BJ (cell line): ENCODE data around the gene TMEM170A. TPM values are rescaled to one million over a fixed set of nuclear protein-coding genes. Genes with fewer than 3 reads are reported as not detected.

Experiments used
- CTCF ChIA-PET: fragments of 350-600 bp; formaldehyde crosslinking; extraction: SDS; loops from one replicate; lab custom pipeline; 2021; ENCODE audit warnings: antibody characterized with exemption, inconsistent platforms; lab: Yijun Ruan, JAX
- POLR2A ChIA-PET: fragments of 300-600 bp; sonication (Branson Sonifier 250); formaldehyde crosslinking; extraction: SDS; loops from one replicate; lab custom pipeline; 2021; ENCODE audit warnings: antibody characterized with exemption; lab: Charles Lee
- DNase-seq: peaks from one replicate; pipeline ENCODE4 v3.0.0-alpha.2; 2011; ENCODE audit warnings: low read depth
- H3K27me3 ChIP-seq: 2 replicates; pipeline ENCODE4 v1.6.0; 2011; ENCODE audit warnings: low read length; ENCODE audit not compliant: control insufficient read depth, insufficient read depth
- H3K36me3 ChIP-seq: 2 replicates; pipeline ENCODE4 v1.5.1; 2011; ENCODE audit warnings: low read length; ENCODE audit not compliant: control insufficient read depth, insufficient read depth
- H3K4me3 ChIP-seq: 2 replicates; pipeline ENCODE4 v1.5.1; 2011; ENCODE audit warnings: low read depth, mild to moderate bottlenecking, control low read depth, low read length
- CTCF ChIP-seq: IDR thresholded peaks from 2 replicates; pipeline ENCODE4 v1.5.1; 2011; ENCODE audit warnings: low read depth, mild to moderate bottlenecking, control low read depth, inconsistent platforms, low read length, moderate library complexity; ENCODE audit not compliant: insufficient read depth
- polyA plus RNA-seq: library from polyadenylated mRNA; depleted of rRNA; stranded (reverse); fragments of >200 nt; gene quantifications from 2 replicates; pipeline ENCODE4 v1.2.3, GENCODE V29; 2011

Gene TMEM170A
- polyA plus RNA-seq, 1 experiment, result 5.2 TPM

GRCh38 chr16:75485230-75486013, 20.9 kb upstream of the TMEM170A start:
- ChIA-PET CTCF (interaction anchor here (0.8 to 2.7 kb wide), 4 partner anchors 9 to 20 kb away, joined by 3 to 10 read pairs (median 3); no protein-coding TSS in a partner anchor), POLR2A (no interaction called here)
- TF ChIP-seq CTCF, result no peak

GRCh38 chr16:75483222-75483621, 18.7 kb upstream of the TMEM170A start:
- ChIA-PET POLR2A (no interaction called here), CTCF (interaction anchor here (1.2 to 1.7 kb wide), 2 partner anchors 11 to 138 kb away, joined by 3 to 5 read pairs; no protein-coding TSS in a partner anchor)
- no peak for DNase-seq

More at GRCh38 chr16:75485230-75486013, 20.9 kb upstream of the TMEM170A start:
- Histone ChIP-seq H3K36me3 (no peaks in the 10 kb centered on the region), H3K4me3 (no peak overlapping the region), H3K27me3 (no peaks in the 10 kb centered on the region; the same call in 1 of the 2 replicates)
- no peak for DNase-seq

GRCh38 chr16:75482434-75483205, 18.1 kb upstream of the TMEM170A start:
- no peak for TF ChIP-seq CTCF
- Histone ChIP-seq H3K27me3 (no peaks in the 10 kb centered on the region; the same call in none of the 2 replicates), H3K4me3 (no peak overlapping the region), H3K36me3 (no peaks in the 10 kb centered on the region)
- no peak for DNase-seq
- ChIA-PET CTCF (interaction anchor here (1.2 to 1.7 kb wide), 2 partner anchors 11 to 138 kb away, joined by 3 to 5 read pairs; no protein-coding TSS in a partner anchor), POLR2A (no interaction called here)

More at GRCh38 chr16:75483222-75483621, 18.7 kb upstream of the TMEM170A start:
- H3K27me3 ChIP-seq, result no peaks in the 10 kb centered on the region; the same call in 1 of the 2 replicates
- no peaks in the 10 kb centered on the region for H3K36me3 ChIP-seq
- TF ChIP-seq CTCF, result no peak
- H3K4me3 ChIP-seq, result no peak overlapping the region

- ChIA-PET CTCF (no interaction called here), POLR2A (no interaction called here)
- Histone ChIP-seq H3K27me3 (peaks cover 2% of the 10 kb centered on the region; the same call in 1 of the 2 replicates), H3K36me3 (no peaks in the 10 kb centered on the region), H3K4me3 (no peak overlapping the region)
- DNase-seq, result no peak
- TF ChIP-seq CTCF, result no peak
These were observed 17.0 kb upstream of the TMEM170A start for GRCh38 chr16:75481475-75481874.
